ENCODE results near the gene MBD4.

GRCh38 chr3:129474984-129475804, 35.4 kb upstream of the MBD4 start:
- TF ChIP-seq CTCF (IDR thresholded peaks at IDR 0.05): no peak
- TF ChIP-seq POLR2A (IDR thresholded peaks at IDR 0.05): no peak

Data from right lobe of liver (tissue), 4 donors.